DMS114 treated with DMSO at 0.1 percent for 48 hours (cell line): Measurements from ENCODE around the gene MYRIP.
A peak's percentile ranks its signal among the peaks of the same experiment; 100 is the strongest.

Source experiments
- DNase-seq: peaks from one replicate; lab custom pipeline; 2025; ENCODE audit not compliant: unreplicated experiment; lab: John Stamatoyannopoulos, UW

Gene MYRIP

GRCh38 chr3:40172560-40172959, 363.2 kb downstream of the MYRIP start:
- no peak for DNase-seq

DNA sequence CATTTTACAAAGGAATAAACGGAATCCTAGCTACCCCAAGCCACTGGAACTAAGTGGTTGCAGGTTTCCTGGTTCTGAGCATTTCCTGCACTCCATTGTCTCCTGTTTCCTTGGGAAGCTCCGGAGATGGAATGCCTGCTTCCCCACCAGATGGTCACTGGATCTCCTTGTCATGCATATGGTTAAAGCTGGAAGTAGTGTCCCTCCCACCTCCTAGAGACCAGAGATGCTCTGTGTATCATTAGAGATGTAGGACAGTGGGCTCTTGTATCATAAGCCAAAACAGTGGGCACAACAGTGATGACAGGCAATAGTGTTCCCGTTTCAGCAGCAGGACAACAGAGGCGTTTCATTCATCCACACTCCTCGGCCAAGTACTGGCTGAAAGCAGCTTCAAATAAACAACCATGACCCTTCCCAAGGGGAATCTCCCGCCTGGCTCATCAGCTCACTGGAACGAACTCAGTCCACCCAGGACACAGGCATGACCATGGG, 363.9 kb downstream of the MYRIP start:
- DNase-seq, result no peak

DNA sequence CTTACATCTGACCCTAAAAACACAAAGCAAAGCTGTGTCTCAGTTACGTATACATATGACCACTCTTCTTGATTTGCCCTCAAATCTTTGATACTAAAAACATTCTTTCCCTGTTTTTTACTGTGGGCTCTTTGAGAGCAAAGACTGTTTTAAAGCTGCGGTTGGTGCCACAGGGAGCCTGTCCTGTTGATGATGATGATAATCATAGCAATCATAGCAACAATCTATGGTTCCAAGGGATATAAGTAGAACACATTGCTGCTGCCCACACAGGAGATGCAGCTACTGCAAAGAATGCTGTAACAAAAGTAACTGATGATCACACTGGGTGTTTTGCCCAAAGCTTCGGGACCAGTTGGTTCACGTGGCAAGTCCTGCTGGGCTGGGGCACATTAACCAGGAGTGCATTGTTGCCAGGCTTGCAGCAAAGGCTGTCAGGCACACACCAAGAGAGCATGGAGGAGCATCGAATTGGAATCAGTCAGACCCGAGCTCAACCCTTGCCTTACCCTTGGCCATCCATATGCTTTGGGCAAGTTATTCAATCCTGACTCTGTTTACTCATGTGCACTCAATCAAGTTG, 368.7 kb downstream of the MYRIP start:
- DNase-seq, result no peak

GRCh38 chr3:40179016-40179415, 369.6 kb downstream of the MYRIP start:
- DNase-seq, result peak; percentile 19

- DNase-seq, result no peak
These were observed 371.8 kb downstream of the MYRIP start for GRCh38 chr3:40181182-40181581.

- DNase-seq, result no peak
These were observed 375.8 kb downstream of the MYRIP start for GRCh38 chr3:40185029-40185695.

DNA sequence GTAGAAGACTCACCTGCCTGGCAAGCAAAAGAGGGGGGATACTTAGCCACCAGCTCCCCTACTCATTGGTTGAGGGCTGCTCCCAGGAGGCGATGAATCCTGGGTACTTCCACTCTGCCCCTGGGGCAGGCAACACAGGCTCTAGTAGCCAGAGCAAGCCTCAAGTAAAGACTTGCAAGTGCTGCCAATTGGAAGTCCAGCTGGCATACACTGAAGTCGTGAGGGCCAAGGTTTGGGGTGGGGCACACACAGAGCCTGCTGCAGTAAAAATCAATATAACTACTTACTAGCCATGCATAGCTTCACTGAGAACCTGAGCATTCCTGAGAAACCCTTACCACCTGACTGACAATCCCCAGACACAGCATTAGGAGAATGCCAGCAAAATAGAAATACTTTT, 377.1 kb downstream of the MYRIP start:
- no peak for DNase-seq

DNA sequence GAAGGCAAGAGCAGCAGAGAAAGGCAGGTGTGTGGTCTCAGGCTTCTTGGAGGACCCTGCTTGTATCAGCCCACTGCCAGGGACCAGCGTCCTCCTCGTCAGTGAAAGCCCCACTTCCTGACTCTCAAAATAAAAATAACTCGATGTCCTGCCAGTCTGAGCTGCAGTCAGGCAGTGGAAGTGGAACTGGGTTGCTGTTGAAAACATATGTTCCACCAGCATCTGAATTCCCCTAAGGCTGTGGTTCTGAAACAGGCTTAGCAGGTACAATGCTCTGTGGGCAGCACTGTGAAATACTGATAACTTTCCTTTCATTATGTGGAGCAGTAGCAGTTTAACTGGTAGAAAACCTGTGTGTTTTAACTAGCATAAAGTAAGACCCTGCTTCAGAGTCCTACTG, 378.5 kb downstream of the MYRIP start:
- DNase-seq, result no peak

DNA sequence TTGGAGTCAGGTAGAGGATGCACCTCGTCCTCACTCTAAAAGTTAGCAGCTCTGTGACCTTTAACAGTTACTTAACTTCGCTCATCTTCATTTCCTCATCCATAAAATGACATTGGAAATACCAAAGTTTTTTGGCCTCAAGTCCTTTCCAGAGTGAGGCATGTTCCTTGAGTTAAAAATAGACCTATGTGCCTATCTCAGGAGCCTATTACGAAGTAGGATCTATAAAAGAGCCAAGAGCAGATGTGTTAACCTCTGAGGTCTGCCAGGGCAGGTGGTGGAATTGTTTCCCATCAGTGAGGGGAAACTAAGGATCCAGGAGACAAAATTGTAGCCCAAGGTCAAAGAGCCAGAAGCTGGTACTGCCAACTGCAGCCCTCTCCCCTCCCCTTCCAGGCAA, 379.7 kb downstream of the MYRIP start:
- no peak for DNase-seq

- DNase-seq, result no peak
These were observed 380.6 kb downstream of the MYRIP start for GRCh38 chr3:40190056-40190455.

- DNase-seq, result no peak
These were observed 381.8 kb downstream of the MYRIP start for GRCh38 chr3:40191251-40191650.

GRCh38 chr3:40191850-40192448, 382.5 kb downstream of the MYRIP start:
- DNase-seq, result peak; percentile 26

DNA sequence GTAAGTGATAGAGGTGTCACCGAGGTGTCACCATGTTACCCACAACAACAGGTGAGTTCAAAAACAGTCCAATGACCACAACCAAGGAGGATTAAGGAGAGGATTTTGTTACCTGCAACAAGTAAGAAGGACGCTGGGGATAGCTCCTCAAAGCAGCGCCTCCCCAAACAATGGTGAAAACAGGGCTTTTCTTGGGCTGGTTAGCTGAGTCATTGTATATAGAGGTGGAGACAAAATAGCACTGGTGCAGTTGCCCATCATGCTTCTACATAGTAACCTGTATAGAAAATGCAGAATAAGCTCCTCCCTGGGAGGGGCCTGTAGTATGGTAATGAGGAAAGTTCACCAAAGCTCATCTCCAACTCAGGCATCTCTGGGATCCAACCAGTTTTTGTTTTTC, 383.2 kb downstream of the MYRIP start:
- DNase-seq, result no peak

GRCh38 chr3:40196966-40197365, 387.6 kb downstream of the MYRIP start:
- DNase-seq, result no peak

- no peak for DNase-seq
These were observed 391.4 kb downstream of the MYRIP start for GRCh38 chr3:40200692-40201316.

- no peak for DNase-seq
These were observed 392.4 kb downstream of the MYRIP start for GRCh38 chr3:40201770-40202169.

DNA sequence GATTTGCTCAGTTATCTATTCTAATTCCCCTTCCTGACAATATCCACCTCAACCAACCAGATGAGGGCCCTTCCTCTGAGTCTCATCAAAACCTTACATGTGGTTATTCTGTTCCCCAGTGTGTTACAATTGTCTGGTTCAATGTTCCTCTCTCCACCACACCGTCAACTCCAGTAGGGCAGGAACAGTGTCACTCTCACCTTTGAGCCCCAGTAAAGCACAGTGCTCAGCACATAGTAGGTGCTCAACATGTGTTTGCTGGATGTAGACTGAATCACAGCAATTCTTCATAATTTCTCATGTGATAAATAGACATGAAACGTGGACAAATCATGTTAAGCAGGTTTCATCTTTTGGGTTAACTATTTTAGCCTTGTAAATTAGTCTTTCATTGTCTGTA, 397.1 kb downstream of the MYRIP start:
- DNase-seq, result no peak

DNA sequence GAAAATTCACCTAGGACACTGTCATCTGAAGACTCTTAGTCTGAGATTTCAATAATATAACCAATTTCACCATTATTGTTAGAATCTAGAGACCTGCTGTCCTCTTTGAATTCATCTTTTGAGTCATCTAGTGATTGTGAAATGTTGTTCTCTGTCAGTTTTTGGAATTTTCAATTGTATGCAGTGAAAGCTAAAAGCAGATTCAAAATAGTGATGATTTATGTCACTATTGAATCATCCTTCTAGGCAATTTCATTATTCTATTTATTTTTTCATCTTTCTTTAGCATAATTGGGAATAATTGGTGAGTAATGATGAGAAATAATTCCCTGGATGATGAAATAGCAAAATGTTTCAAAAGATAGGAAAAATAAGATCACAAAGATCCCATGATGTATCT, 398.4 kb downstream of the MYRIP start:
- DNase-seq, result no peak

- DNase-seq, result no peak
These were observed 398.8 kb downstream of the MYRIP start for GRCh38 chr3:40208251-40208650.

- DNase-seq, result no peak
These were observed 402.2 kb downstream of the MYRIP start for GRCh38 chr3:40211579-40211978.

GRCh38 chr3:40213556-40213955, 404.1 kb downstream of the MYRIP start:
- no peak for DNase-seq

DNA sequence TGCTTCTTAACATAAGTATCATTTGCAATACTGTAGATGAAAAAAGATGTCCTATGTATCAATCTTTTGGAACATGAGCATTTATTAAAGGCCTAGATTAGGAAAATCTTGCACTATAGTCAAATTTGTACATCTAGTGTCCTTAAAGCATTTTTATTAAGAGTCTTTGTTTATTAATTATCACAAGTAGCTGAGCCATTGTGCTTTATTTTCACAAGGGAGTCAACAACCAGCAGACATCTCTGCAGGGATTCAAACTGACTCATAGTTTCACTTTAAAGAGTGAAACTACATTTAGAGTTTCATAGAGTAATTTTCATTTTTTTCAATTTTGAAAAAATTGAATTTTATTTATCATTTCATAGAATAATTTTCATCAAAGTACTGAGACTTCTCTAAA, 405.6 kb downstream of the MYRIP start:
- no peak for DNase-seq
